Hepatocyte (in vitro differentiated cells): ENCODE measurements around the gene CD55. TPM values are rescaled to one million over a fixed set of nuclear protein-coding genes. Genes with fewer than 3 reads are reported as not detected.

Source experiments
- DNase-seq: peaks from one replicate; pipeline ENCODE4 v3.0.0-alpha.2; 2016; ENCODE audit warnings: low spot score
- H2AFZ ChIP-seq: fragments of 200-600 bp; sonication (generic); 2 replicates; pipeline ENCODE4 v1.6.0; 2016; ENCODE audit warnings: antibody characterized with exemption, mild to moderate bottlenecking
- H3K27ac ChIP-seq: fragments of 200-600 bp; sonication (generic); 2 replicates; pipeline ENCODE4 v1.5.1; 2016; ENCODE audit warnings: mild to moderate bottlenecking
- H3K27me3 ChIP-seq: fragments of 200-600 bp; sonication (generic); 2 replicates; pipeline ENCODE4 v1.6.1; 2016
- H3K36me3 ChIP-seq: fragments of 200-600 bp; sonication (generic); replicated peaks from 2 replicates; pipeline ENCODE4 v1.5.1; 2016; ENCODE audit warnings: low read depth; ENCODE audit not compliant: insufficient read depth
- H3K4me1 ChIP-seq: fragments of 200-600 bp; sonication (generic); 2 replicates; pipeline ENCODE4 v1.5.1; 2016; ENCODE audit warnings: mild to moderate bottlenecking, moderate library complexity; ENCODE audit not compliant: insufficient read depth
- H3K4me2 ChIP-seq: fragments of 200-600 bp; sonication (generic); 2 replicates; pipeline ENCODE4 v1.6.0; 2016
- H3K4me3 ChIP-seq: fragments of 200-600 bp; sonication (generic); 2 replicates; pipeline ENCODE4 v1.5.1; 2016; ENCODE audit warnings: mild to moderate bottlenecking
- H3K79me2 ChIP-seq: fragments of 200-600 bp; sonication (generic); 2 replicates; pipeline ENCODE4 v1.6.0; 2017; ENCODE audit warnings: mild to moderate bottlenecking
- H3K9me2 ChIP-seq: fragments of 200-600 bp; sonication (generic); replicated peaks from 2 replicates; pipeline ENCODE4 v1.6.0; 2017; ENCODE audit warnings: mild to moderate bottlenecking; ENCODE audit not compliant: insufficient read depth
- H3K9me3 ChIP-seq: fragments of 200-600 bp; sonication (generic); 2 replicates; pipeline ENCODE4 v1.5.1; 2016; ENCODE audit warnings: low read depth, mild to moderate bottlenecking
- H4K20me1 ChIP-seq: fragments of 200-600 bp; sonication (generic); 2 replicates; pipeline ENCODE4 v1.6.0; 2016; ENCODE audit warnings: mild to moderate bottlenecking; ENCODE audit not compliant: insufficient read depth, poor library complexity, severe bottlenecking
- CTCF ChIP-seq: fragments of 200-600 bp; sonication (generic); IDR thresholded peaks from 2 replicates; pipeline ENCODE4 v1.5.1; 2016; ENCODE audit warnings: antibody characterized with exemption, mild to moderate bottlenecking; ENCODE audit not compliant: poor library complexity
- EZH2 ChIP-seq: fragments of 200-600 bp; sonication (generic); IDR thresholded peaks from 2 replicates; pipeline ENCODE4 v1.6.1; 2016; ENCODE audit warnings: antibody characterized with exemption, mild to moderate bottlenecking, borderline replicate concordance
- EZH2phosphoT487 ChIP-seq: fragments of 200-600 bp; sonication (generic); IDR thresholded peaks from one replicate; pipeline ENCODE4 v1.6.1; 2018; ENCODE audit warnings: antibody characterized with exemption, mild to moderate bottlenecking, low read depth, moderate library complexity; ENCODE audit not compliant: unreplicated experiment, severe bottlenecking
- WGBS: methylation state at CpG from one replicate; pipeline ENCODE4 v1.1.6; 2016; ENCODE audit warnings: low lambda C conversion rate; ENCODE audit errors: missing lambda C conversion rate; 5-methylcytosine and 5-hydroxymethylcytosine counted together
- polyA plus RNA-seq: library from polyadenylated mRNA; unstranded; fragments of >200 nt; fragmentation: Nextera tagmentation; extraction: Ambion mirVana; gene quantifications from 2 replicates; pipeline ENCODE4 v1.2.1, GENCODE V29; 2016
- total RNA-seq: library from RNA; depleted of rRNA; stranded (reverse); fragments of >200 nt; gene quantifications from 2 replicates; pipeline ENCODE4 v1.2.3, GENCODE V29; 2014

The CD55 gene
- total and polyA plus RNA-seq, 2 experiments from 2014 or later, result 41.1 to 57.5 TPM

GRCh38 chr1:207333620-207334019 is 12.1 kb downstream of the CD55 start:
- H3K9me3 ChIP-seq, result no peaks in the 10 kb centered on the region
- no peak overlapping the region for H3K27ac ChIP-seq
- no peaks in the 10 kb centered on the region for H3K27me3 ChIP-seq
- H3K79me2 ChIP-seq, result no peaks in the 10 kb centered on the region
- WGBS, result 100% methylated on average over 1 of the region's 1 CpG
- TF ChIP-seq CTCF (no peak), EZH2phosphoT487 (no peak), EZH2 (no peak)
- no peaks in the 10 kb centered on the region for H4K20me1 ChIP-seq
- no peak overlapping the region for H3K4me2 ChIP-seq
- no peaks in the 10 kb centered on the region for H3K4me1 ChIP-seq
- H2AFZ ChIP-seq, result no peak overlapping the region
- no peaks in the 10 kb centered on the region for H3K9me2 ChIP-seq
- no peaks in the 10 kb centered on the region for H3K36me3 ChIP-seq
- DNase-seq, result no peak
- no peak overlapping the region for H3K4me3 ChIP-seq

- H3K27me3 ChIP-seq, result no peaks in the 10 kb centered on the region
- DNase-seq, result no peak
- no peak overlapping the region for H3K4me3 ChIP-seq
- H3K9me3 ChIP-seq, result no peaks in the 10 kb centered on the region
- H3K4me2 ChIP-seq, result no peak overlapping the region
- H3K27ac ChIP-seq, result no peak overlapping the region
- H4K20me1 ChIP-seq, result no peaks in the 10 kb centered on the region
- WGBS, result 92% methylated on average over 1 of the region's 1 CpG
- no peaks in the 10 kb centered on the region for H3K36me3 ChIP-seq
- TF ChIP-seq EZH2phosphoT487, result no peak
- no peak for TF ChIP-seq CTCF
- no peak for TF ChIP-seq EZH2
- H2AFZ ChIP-seq, result no peak overlapping the region
- H3K4me1 ChIP-seq, result no peaks in the 10 kb centered on the region
- H3K79me2 ChIP-seq, result no peaks in the 10 kb centered on the region
- H3K9me2 ChIP-seq, result no peaks in the 10 kb centered on the region
These were observed 12.9 kb downstream of the CD55 start for GRCh38 chr1:207334337-207334736.

- H3K79me2 ChIP-seq, result no peaks in the 10 kb centered on the region
- H3K9me3 ChIP-seq, result no peaks in the 10 kb centered on the region
- no peak overlapping the region for H3K27ac ChIP-seq
- H3K4me1 ChIP-seq, result no peaks in the 10 kb centered on the region
- H3K27me3 ChIP-seq, result no peaks in the 10 kb centered on the region
- H4K20me1 ChIP-seq, result no peaks in the 10 kb centered on the region
- no peak overlapping the region for H3K4me3 ChIP-seq
- TF ChIP-seq CTCF (no peak), EZH2 (no peak), EZH2phosphoT487 (no peak)
- H2AFZ ChIP-seq, result no peak overlapping the region
- no peak for DNase-seq
- 95% methylated on average over 3 of the region's 3 CpGs for WGBS
- H3K9me2 ChIP-seq, result no peaks in the 10 kb centered on the region
- H3K4me2 ChIP-seq, result no peak overlapping the region
- H3K36me3 ChIP-seq, result no peaks in the 10 kb centered on the region
These were observed 13.7 kb downstream of the CD55 start for GRCh38 chr1:207335138-207335537.
